Measurements from ENCODE around the gene TUBGCP3.
"Not testable (repeated sequence)": the region's sequence is repeated elsewhere in the genome, so short reads cannot be mapped to it uniquely, and the experiment has no call there.

Gene TUBGCP3

GRCh38 chr13:112576191-112576590 lies 11.8 kb downstream of the TUBGCP3 start:
- no peak for DNase-seq

GRCh38 chr13:112575675-112576074 lies 12.3 kb downstream of the TUBGCP3 start:
- no peak for DNase-seq

GRCh38 chr13:112574834-112575613 lies 12.9 kb downstream of the TUBGCP3 start:
- DNase-seq = no peak

GRCh38 chr13:112574416-112574815 lies 13.5 kb downstream of the TUBGCP3 start:
- DNase-seq = no peak

GRCh38 chr13:112573710-112574109 lies 14.2 kb downstream of the TUBGCP3 start:
- DNase-seq = no peak

GRCh38 chr13:112572366-112572765 lies 15.6 kb downstream of the TUBGCP3 start:
- DNase-seq = no peak

- DNase-seq = no peak
Measured at GRCh38 chr13:112569821-112570220, 18.1 kb downstream of the TUBGCP3 start.

- no peak for DNase-seq
Measured at GRCh38 chr13:112567161-112567862, 20.6 kb downstream of the TUBGCP3 start.

GRCh38 chr13:112562786-112563383 lies 25.1 kb downstream of the TUBGCP3 start:
- no peak for DNase-seq

GRCh38 chr13:112562254-112562653 lies 25.7 kb downstream of the TUBGCP3 start:
- no peak for DNase-seq

- no peak for DNase-seq
Measured at GRCh38 chr13:112561478-112561877, 26.5 kb downstream of the TUBGCP3 start.

GRCh38 chr13:112558696-112559418 lies 29.1 kb downstream of the TUBGCP3 start:
- DNase-seq = no peak

- DNase-seq = no peak
Measured at GRCh38 chr13:112556600-112556999, 31.4 kb downstream of the TUBGCP3 start.

- DNase-seq = no peak
Measured at GRCh38 chr13:112554214-112554850, 33.6 kb downstream of the TUBGCP3 start.

- not testable (repeated sequence) for DNase-seq
Measured at GRCh38 chr13:112548975-112549374, 39.0 kb downstream of the TUBGCP3 start.

- DNase-seq = no peak
Measured at GRCh38 chr13:112545856-112546255, 42.1 kb downstream of the TUBGCP3 start.

GRCh38 chr13:112532837-112533745 lies 54.9 kb downstream of the TUBGCP3 start:
- no peak for DNase-seq

- no peak for DNase-seq
Measured at GRCh38 chr13:112531263-112531794, 56.6 kb downstream of the TUBGCP3 start.

- no peak for DNase-seq
Measured at GRCh38 chr13:112530861-112531260, 57.1 kb downstream of the TUBGCP3 start.

- DNase-seq = no peak
Measured at GRCh38 chr13:112529216-112529615, 58.7 kb downstream of the TUBGCP3 start.

- DNase-seq = no peak
Measured at GRCh38 chr13:112526146-112526853, 61.7 kb downstream of the TUBGCP3 start.
